Activated CD4-positive, alpha-beta T cell treated with anti-CD3 and anti-CD28 coated beads for 24 hours (primary cell): ENCODE measurements around the gene ARMC2.
"Not testable (repeated sequence)": the region's sequence is repeated elsewhere in the genome, so short reads cannot be mapped to it uniquely, and the experiment has no call there.

Experiments used
- DNase-seq, 2 donors: peaks; one replicate each; pipeline ENCODE4 v3.0.0-alpha.2; 2020; ENCODE audit warnings: low read depth in 2 of 2

ARMC2 gene

DNA sequence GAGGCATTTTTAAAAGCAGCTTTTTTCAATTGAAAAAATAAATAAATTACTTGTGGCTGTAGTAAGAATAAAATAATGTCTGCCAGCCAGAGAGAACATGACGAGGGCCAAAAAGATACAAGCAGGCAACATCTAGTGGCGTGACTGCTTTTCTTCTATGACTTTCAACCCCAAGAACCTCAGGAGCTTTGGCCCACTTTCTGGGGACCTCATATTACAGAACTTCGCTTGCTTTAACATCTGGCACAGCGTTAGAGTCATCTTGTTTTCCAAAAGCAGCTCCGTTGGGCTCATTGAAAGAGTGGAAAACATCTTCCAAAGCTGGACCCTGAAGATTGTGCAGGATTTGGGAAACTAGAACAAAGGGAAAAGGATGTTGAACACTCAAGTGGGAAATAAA lies 67.0 kb downstream of the ARMC2 start:
- DNase-seq, result no peak

DNA sequence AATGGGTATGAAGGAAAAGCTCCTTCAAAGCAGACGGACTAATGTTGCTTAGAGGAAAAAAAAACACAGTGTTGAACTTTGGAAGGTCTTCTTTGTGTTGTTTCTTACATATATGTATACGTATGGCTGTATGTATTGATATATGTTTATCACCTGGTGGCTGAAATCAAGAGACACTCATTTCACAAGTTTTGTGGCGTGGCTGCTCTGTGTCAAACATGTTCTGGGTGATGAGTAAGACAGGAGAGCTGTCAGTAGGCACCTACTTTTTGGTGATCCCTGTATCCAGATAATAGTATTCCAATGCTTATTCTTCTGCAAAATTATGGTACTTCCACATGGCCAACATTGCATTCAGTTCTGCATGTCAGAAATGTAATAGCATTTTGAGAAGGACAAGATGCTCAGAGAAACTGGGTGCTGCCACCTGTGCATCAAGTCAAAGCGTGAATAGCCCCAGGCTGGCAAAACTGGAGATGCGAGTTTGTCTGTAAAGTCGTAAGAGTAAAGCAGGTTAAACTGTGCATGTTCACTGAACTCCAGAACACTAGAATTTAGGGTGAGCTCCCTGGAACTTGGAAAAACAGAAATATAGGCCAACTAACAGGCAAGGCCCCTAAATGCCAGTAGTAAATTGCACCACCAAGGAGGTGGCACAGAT lies 67.9 kb downstream of the ARMC2 start:
- DNase-seq, result no peak

DNA sequence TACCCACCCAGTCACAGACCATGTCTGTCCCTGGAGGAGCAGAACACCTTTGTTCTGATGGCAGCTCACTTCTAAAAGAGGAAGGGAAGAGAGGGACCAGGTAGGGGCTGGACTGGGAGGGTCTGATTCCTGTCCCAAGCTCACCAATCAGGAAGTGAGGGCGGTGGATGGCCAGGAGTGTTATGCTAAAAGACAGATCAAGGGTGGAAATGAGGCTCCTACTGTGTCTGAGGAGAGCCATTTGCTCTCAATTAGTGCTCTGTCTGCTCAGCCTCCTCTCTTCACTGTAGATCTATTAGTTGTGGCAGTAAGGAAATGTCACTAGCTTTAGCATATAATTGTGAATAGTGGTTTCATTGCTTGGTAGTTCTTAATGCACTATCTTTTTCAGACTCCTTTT lies 72.5 kb downstream of the ARMC2 start:
- DNase-seq, result no peak

DNA sequence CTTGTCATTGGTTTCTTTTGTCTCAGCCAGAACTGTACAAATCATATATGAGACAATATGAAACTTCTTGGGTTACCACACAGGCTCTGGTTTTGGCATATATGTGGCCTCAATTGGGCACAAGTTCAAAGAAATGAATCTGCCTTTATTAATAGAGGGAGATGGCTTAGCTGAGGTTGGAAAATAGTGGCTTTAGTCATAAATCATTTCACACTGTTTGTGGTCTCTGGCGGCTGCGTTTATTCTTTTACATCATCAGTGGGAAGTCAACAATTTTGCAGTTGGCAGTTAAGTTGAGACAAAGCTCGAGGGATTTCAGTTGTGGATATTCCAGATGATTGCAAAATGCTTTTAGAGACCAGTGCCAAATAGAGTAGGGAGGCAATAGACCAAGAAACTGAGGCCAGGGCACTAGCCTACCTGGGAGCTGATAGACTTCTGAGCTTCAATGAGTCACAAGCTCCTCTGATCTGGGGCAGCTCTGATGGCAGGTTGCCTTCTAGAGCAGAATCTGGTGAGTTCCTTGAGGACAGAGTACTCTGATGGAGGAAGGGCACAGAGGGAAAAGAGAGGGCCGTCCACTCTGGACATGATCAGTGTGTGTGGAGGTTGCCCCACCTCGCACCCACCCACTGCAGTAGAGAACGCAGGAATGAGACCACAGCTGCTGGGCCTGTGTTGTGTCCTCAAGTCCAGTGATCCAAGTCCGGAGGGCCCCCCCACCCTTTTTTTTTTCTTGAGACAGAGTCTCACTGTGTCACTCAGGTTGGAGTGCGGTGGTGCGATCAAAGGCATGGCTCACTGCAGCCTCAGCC lies 73.5 kb downstream of the ARMC2 start:
- DNase-seq, result no peak

DNA sequence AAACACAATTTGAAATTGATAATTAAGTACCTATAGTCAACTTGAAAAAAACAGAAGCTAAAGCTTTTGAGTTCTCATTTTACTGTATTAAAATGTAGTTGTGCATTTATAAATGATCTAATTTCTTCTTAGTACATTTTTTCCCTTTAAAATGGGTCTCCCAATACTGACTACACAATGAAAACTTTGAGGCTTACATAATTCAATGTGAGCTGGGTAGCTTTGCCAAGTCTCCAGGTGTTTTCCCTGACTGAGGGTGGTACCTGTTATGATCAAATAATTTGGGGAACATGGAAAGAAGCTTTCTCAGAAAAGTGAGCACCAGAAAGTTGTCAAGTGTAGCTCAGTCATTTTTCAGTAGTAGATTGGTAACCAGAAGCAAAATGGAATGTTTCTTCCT lies 74.3 kb downstream of the ARMC2 start:
- DNase-seq, result no peak

DNA sequence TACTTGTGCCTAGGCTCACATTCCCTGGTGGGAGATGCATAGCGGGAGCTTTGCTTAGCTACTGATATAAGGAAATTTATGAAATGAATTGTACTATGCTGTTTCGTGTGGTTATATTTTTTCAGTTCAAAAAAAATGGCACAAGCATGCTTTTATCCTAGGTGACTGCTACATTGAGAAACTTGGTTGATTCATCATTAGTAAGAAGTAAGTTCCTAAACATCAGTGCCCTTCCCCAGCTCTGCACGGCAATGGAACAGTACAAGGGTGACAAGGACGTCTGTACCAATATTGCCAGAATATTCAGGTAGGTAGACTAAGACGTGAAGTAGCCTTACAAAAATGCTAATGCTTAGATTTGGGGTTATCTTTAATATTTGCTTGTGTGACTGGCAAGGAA lies 79.7 kb downstream of the ARMC2 start:
- DNase-seq, result no peak

DNA sequence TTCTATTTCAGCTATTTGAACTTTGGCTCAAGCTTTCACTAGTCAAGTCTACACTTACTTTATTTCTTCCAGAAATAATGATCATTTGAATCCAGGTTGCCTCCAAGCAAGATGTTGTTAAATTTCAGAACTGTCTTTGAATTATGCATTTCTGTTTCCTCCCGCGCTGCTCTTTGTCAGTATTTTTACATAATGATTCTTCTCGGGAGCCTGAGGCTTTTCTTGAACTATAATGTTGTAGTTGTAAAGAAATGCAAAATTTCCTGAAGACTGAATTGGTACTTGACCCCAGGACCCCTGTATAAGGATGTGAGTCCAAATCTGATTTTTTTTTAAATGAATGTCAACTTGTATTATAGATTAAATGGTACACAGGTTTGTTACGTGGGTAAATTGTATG lies 80.4 kb downstream of the ARMC2 start:
- DNase-seq, result no peak

DNA sequence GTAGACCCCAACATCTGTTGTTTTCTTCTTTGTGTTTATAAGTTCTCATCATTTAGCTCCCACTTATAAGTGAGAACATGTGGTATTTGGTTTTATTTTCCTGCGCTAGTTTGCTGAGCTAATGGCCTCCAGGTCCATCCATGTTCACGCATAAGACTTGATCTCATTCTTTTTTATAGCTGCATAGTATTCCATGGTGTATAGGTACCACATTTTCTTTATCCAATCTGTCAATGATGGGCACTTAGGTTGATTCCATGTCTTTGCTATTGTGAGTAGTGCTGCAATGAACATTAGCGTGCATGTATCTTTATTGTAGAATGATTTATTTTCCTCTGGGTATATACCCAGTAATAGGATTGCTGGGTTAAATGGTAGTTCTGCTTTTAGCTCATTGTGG lies 82.9 kb downstream of the ARMC2 start:
- DNase-seq, result not testable (repeated sequence)

DNA sequence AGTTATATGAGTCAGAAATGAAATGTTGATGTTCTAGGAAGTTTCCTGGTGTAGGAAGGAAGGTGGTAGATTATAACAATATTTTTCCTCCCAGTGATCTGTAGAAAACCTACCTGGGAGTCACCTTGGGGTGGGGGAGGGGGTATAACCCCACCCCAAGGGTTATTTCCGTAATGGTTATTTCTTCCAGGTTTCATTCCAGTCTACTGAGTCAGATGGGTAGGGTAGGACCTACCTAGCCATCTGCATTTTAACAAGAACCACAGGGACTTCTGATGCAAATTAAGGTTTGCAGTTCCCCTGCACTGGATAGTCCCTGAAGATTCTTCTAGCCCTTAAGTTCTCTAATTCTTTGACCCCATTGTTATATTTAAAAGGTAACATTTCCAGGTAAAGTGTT lies 88.9 kb downstream of the ARMC2 start:
- DNase-seq, result no peak

DNA sequence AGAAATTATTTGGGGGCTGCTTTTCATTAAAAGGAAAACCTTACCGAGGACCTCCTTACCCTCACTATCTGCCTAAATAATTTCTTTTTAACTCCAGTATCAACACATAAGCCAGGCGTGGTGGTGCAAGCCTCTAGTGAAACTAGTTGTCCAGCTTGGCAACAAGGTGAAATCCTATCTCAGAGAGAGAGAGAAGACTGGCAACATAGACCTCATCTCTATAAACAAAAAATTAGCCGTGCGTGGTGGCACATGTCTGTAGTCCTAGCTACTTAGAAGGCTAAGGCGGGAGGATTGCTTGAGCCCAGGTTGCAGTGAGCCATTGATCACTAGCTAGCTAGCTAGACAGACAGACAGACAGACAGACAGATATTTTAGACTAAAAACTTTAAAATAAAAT lies 92.5 kb downstream of the ARMC2 start:
- DNase-seq, result no peak

DNA sequence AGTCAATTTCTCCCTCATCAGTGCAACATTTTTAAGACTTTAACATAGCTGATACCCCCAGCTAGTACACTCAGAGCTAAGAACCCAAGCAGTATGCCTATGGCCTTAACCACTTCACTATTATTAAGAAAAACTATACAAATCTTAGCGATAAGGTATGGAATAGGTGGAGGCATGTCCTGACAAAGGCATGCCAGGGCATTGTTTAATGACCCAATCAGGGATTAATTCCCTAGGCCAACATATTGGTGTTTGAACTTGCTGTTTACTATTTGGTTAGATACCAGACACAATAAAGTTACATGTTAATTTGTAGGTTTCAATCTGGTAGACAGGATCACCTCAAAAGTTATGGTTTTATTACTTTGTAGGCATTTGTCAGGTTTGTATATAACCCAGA lies 93.1 kb downstream of the ARMC2 start:
- DNase-seq, result no peak

DNA sequence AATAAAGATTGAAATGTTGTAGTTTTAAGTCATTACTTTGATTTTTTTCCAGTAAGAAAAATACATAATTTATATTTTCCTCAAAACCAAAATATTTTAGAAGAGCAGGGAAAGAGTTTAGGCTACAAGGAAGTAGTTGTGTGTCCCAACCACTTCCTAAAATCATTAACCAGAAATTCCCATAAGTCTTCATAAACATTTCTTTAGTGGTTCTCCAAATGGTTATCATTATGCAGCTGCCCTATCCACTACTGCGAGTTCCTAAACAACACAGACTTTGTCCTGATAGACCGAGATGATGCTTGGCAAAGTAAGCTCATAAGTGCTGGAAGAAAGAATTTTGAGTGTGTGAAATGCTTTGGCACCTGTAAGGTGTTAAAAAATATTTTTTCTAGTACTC lies 93.6 kb downstream of the ARMC2 start:
- DNase-seq, result no peak

DNA sequence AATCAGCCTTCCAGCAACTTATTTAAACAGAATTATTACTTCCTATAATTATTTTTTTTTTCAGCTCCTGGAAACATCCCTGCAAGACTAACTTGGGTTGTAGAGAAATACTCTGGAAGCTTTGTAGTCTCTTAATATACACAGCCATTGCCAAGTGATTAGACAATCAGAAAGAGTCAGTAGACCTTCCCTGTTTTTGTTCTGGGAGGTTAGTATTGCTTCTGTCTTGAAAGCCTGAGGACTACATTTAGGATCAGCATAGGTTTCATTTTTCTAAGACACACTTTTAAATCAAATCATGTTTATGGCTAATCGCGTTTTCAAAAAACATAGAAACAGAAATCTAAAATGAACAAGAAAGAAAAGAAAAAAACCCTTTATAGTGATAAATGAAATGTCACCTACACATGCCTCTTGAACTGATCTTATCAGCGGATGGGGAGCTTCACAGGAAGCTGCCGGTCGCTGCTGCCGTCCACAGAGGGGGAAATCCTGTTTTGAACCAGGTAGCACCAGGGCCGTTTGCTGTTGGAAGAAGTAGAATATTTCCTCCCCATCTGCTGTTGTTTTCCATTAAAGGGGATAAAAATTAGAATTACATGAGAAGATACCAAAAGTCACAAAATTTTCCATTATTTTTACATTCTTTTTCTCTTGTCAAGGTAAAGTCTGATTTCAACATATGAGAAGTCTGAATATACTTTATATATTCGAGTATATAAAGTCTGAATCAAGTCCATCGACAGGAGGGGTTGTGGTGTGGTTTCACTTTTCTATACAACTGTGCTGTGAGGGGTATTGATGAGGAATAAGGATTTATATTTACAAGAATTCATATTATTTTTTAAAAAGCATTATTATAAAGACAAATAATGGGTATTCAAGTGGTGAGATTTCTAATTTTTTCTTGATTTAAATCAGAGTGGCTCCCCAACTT lies 94.6 kb downstream of the ARMC2 start:
- DNase-seq, result peak in 1 of 2 donors; percentile 29

DNA sequence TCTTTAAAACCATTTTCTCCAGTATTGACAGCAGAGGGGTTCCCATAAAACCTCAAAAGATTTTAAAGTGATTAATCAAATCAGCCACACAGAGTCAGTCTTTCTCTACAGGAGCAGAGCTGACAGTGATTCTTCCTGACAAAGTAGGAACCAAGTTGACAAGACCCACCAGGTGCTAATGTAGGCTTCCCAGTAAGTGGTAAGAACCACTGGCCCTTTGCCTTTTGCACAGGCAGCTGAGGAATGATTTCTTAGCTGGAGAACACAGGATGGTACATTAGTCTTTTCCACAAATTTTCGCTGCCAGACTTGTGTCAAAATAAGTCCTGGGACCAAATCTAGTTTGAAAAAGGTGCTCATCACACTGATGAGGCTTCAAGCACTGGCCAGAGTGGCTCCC lies 95.8 kb downstream of the ARMC2 start:
- no peak for DNase-seq

DNA sequence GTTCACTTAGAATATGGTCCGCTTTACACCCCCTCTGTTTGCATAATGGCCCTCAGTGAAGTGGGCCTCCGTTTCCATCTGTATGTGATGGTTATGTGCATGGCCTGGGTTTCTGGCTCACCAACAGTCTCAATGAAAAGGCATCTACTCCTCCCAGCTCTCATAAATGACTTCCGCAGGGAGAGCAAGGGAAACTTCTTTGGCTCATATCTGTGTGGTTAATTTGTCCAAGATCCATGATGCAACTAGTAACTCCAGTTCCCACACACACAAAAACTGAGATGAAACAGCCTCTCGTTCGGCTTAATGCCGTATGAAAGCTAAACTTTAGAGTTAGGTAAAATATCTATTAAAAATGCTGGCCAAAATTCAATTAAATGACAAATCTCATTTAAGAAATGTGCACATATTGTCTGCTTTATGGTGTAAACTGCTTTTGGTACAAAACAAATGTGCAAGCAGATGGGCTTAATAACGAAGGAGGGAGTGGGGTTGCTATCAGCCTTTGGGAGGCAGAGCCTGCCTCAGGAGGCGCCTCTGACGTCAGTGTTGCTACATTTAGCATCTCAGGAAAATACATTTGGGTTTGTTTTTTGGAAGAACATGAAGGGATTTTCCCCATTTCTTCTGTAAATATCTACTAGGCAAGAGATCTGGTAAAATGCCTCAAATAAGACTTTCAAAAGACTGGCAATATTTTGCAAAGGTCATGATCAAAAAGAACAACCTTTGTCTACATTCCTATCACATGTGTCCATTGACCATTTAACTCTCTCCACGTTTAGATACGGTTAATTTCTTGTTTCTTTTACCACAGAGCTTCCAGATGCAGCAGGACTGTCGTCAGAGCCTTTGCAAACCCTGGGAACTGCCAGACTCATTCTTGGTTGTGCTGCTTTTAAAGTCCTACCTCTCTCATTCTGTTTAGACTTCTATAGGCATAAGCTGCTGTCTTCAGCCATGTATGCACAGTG lies 96.8 kb downstream of the ARMC2 start:
- no peak for DNase-seq

DNA sequence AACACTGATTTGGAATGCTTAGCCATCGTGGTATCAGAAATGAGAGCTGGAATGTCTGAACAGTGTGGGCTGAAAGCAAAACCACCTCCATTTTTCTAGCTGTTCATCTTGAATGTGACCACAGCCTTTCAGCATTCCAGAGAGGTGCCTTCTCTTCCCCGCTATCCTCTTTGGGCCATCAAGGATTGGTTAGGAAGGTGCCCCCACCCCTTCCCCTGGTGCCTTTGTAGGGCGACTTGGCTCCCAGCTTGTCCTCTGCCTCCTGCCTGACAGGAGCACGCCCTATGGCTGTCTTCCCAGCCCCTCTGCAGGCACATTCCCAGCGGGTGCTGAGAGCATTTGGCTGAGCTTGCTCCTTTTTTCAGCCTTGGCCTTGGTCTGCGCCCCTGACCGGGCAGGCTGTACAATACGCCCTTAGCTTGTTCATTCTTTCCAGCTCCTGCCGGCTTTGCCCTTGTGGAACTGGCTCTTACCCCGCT lies 97.5 kb downstream of the ARMC2 start:
- no peak for DNase-seq

DNA sequence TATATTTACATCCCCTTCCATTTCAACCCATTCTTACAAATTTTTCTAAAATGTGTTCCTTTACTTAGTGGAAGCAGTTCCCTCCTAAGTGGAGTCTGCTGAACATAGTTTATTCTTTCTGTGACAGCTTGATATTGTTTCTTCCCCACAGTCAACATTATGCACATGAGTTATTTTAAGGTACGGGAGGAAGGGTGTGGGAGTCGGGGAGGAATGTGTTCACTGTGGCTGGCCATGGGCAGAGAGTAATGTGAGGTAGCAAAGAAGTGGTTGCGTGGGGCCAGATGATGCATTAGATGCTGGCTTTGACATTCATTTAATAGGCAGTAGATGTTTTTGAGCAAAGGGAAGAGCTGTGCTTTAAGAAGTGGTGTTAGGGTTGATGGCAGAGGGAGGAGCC lies 98.5 kb downstream of the ARMC2 start:
- DNase-seq, result no peak

DNA sequence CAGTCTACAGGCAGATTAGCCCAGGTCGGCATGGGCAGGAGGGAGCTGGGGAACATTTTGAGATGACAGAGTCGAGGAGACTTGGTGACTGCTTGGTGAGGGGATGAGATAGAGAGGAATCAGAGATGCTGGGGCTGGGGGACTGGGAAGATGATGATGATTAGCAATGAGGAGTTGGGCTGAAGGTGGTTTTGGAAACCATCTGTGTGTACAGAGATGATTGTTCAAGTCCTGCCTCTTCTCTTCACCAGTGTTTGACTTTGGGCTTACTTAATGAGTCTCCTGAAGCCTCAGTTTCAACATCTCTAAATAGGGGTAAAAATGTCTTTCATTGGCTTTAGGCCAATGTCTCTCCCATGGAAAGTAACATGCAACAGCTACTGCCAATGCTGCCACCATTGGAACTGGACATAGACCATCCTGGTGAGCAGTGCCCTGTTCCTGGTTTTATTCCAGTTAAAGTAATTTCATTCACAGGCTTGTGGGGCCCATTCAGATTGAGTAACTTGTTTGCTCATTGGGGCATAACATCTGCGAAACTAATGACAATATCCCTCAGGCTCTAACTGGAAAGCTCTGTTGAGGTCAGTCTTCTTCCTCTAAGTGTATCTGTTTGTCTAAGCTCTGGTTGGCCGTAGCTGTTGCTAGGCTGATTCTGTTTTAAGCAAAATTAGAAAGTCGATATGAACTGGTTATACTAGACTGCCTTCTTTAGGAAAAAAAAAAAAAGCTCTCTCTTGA lies 99.1 kb downstream of the ARMC2 start:
- no peak for DNase-seq

DNA sequence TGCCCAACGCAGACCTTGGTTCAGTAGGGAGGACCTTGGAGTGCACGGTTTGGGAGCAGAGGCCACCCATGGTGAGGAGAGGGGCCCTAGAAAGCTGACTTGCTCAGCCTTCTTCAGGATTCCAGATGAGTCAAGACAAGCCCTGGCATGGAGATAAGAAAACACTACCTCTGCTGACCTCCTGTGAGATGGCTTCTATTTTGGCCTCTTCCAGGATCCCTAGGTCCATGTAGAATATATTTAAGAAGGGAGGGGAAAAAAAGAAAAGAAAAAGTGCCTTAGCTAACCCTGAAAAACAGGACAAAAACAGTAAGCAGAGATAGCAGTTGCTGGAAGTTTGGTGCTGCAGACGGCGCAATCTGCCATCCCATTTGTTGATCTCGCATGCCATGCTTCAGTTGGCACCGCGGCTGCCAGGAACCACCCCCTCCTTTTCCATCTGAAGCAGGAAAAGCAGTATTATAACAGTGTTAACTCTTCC lies 100.0 kb downstream of the ARMC2 start:
- DNase-seq, result no peak

DNA sequence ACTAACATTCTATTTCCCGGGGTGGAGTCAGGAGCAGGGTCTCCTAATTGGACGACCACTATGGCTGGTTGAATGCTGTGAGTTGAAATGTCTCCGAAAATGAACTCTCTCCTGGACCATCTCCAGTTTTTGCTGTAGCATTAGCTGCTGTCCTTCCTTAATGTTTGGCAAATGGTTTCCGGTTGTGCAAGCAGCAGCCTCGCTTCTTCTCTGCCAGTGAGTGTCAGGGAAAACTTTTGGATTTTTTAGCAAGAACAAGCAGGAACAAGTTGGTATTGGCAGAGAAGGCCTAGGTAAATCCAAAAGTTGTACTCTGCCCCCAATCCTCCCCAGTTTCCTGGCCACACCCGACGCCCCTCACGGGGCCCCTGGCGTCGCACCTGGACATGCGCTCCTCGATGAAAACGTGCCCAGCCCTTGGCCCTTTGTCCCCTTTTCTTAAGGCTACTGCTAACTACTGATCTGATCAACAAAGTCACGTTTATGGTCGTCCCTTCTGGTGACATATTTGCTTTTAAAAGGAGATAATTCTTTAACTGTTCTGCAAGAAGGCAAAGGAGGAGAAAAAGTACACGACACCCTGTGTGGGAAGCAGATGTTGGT lies 103.2 kb downstream of the ARMC2 start:
- no peak for DNase-seq
